WERI-Rb-1 (cell line): ENCODE measurements around the gene PRAMEF1.
"Not testable (repeated sequence)": the region's sequence is repeated elsewhere in the genome, so short reads cannot be mapped to it uniquely, and the experiment has no call there.

Experiments
- DNase-seq: peaks from one replicate; pipeline ENCODE4 v3.0.0-alpha.2; 2020
- H3K27ac ChIP-seq: fragments of 250-450 bp; sonication (Bioruptor Pico); 2 replicates; pipeline ENCODE4 v1.5.1; 2020; ENCODE audit warnings: mild to moderate bottlenecking, moderate library complexity
- H3K27me3 ChIP-seq: fragments of 250-450 bp; sonication (Bioruptor Pico); 2 replicates; pipeline ENCODE4 v1.5.1; 2021; ENCODE audit warnings: mild to moderate bottlenecking, low read depth, moderate library complexity; ENCODE audit not compliant: insufficient read depth, severe bottlenecking
- H3K36me3 ChIP-seq: fragments of 250-450 bp; sonication (Bioruptor Pico); 2 replicates; pipeline ENCODE4 v1.5.1; 2020; ENCODE audit warnings: mild to moderate bottlenecking, moderate library complexity
- H3K4me3 ChIP-seq: 2 replicates; pipeline ENCODE4 v1.5.1; 2011; ENCODE audit warnings: low read depth, mild to moderate bottlenecking, control low read depth, low read length
- H3K9me3 ChIP-seq: fragments of 250-450 bp; sonication (Bioruptor Pico); 2 replicates; pipeline ENCODE4 v1.5.1; 2021; ENCODE audit warnings: mild to moderate bottlenecking, moderate library complexity; ENCODE audit not compliant: severe bottlenecking
- TF ChIP-seq, protein P1 (sequence below): IDR thresholded peaks from 2 replicates; pipeline ENCODE4 v1.5.1; 2011; ENCODE audit warnings: low read depth, mild to moderate bottlenecking, control low read depth, inconsistent platforms, low read length

The PRAMEF1 gene

DNA sequence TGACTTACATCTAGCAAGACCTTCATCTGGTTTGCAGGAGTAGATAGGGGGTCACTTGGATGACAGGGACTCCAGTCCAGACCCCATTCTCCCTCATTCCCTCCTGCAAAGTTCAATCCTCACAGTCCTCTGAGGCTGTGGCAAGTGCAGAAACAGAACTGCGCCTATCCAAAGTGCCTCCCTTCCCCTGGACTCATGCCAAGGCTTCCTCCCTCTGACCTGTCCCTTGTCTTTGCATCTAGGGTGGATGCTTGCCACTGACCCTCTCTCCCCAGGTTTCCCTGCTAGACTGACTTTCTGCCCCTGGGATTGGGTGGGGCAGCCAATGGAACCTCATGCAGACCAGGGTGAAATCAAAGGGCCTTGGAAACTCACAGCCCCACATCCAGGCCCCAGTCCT lies 18.7 kb downstream of the PRAMEF1 start:
- Histone ChIP-seq H3K27ac (no peak overlapping the region), H3K9me3 (no peaks in the 10 kb centered on the region), H3K4me3 (no peak overlapping the region), H3K27me3 (peaks cover 53% of the 10 kb centered on the region), H3K36me3 (no peaks in the 10 kb centered on the region)
- TF ChIP-seq, protein P1, sequence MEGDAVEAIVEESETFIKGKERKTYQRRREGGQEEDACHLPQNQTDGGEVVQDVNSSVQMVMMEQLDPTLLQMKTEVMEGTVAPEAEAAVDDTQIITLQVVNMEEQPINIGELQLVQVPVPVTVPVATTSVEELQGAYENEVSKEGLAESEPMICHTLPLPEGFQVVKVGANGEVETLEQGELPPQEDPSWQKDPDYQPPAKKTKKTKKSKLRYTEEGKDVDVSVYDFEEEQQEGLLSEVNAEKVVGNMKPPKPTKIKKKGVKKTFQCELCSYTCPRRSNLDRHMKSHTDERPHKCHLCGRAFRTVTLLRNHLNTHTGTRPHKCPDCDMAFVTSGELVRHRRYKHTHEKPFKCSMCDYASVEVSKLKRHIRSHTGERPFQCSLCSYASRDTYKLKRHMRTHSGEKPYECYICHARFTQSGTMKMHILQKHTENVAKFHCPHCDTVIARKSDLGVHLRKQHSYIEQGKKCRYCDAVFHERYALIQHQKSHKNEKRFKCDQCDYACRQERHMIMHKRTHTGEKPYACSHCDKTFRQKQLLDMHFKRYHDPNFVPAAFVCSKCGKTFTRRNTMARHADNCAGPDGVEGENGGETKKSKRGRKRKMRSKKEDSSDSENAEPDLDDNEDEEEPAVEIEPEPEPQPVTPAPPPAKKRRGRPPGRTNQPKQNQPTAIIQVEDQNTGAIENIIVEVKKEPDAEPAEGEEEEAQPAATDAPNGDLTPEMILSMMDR = no peak
- DNase-seq = no peak

DNA sequence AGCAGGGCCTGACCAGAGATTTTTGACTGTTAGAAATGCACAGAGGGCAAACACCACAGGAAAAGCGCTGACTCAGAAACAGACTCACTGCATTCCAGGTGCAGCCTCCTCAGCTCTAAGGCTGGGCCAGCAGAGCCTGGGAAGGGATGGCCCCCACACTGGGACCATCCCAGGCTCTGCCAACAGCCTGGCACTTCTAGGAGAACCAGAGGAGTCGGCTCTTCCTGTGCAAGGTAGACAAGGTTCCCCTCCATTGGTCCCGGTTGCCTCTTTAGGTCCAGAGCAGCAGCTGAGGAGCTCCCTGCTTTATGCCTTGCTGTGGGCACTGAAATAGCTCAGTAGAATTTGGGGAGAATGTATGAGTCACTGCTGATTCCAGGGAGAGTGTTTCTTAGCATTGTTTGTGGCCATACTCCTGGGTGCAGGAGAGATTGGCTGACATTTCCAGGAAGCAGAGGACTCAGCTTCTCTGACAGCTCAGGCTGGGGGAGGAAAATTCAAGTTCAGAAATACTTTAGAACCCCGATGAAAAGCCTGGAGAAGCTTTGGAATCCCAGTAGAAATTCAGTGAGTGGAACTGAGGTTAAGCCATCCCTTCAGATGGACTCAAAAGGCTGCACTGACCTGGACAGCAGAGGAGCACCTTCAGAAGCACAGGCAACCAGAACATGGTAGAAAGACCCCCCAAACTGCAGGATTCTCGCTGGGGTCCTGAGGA lies 19.7 kb downstream of the PRAMEF1 start:
- TF ChIP-seq, protein P1 = no peak
- Histone ChIP-seq H3K27ac (no peak overlapping the region), H3K4me3 (no peak overlapping the region), H3K27me3 (peaks cover 45% of the 10 kb centered on the region), H3K36me3 (no peaks in the 10 kb centered on the region), H3K9me3 (no peaks in the 10 kb centered on the region)
- no peak for DNase-seq

DNA sequence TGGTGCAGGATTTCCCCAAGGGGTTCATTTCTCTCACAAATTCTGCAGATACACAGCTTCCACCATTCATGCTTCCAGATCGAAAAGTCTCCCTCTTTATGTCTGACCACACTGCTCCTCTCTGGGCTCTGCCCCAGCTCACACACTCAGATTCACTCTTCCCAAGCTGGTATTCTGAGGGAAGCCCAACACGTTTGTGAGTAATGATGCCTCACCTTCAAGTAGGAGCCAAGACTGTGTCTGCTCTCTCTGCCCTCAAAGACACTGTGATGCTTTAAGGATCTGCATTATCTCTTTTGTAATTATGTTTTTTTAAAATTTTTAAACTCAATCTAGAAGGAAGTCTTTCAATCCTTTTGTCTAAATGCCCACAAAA lies 20.2 kb downstream of the PRAMEF1 start:
- no peak for DNase-seq
- no peaks in the 10 kb centered on the region for H3K36me3 ChIP-seq
- H3K27ac ChIP-seq = no peak overlapping the region
- H3K4me3 ChIP-seq = no peak overlapping the region
- TF ChIP-seq, protein P1 = no peak
- no peaks in the 10 kb centered on the region for H3K9me3 ChIP-seq
- peaks cover 43% of the 10 kb centered on the region for H3K27me3 ChIP-seq

DNA sequence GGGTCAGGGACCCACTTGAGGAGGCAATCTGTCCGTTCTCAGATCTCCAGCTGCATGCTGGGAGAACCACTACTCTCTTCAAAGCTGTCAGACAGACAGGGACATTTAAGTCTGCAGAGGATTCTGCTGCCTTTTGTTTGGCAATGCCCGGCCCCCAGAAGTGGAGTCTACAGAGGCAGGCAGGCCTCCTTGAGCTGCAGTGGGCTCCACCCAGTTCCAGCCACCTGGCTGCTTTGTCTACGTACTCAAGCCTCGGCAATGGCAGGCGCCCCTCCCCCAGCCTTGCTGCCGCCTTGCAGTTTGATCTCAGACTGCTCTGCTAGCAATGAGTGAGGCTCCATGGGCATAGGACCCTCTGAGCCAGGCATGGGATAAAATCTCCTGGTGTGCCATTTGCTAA lies 27.9 kb downstream of the PRAMEF1 start:
- DNase-seq, H3K9me3 ChIP-seq, H3K36me3 ChIP-seq, H3K4me3 ChIP-seq, H3K27ac ChIP-seq: not testable (repeated sequence)
- peaks cover 18% of the 10 kb centered on the region for H3K27me3 ChIP-seq

DNA sequence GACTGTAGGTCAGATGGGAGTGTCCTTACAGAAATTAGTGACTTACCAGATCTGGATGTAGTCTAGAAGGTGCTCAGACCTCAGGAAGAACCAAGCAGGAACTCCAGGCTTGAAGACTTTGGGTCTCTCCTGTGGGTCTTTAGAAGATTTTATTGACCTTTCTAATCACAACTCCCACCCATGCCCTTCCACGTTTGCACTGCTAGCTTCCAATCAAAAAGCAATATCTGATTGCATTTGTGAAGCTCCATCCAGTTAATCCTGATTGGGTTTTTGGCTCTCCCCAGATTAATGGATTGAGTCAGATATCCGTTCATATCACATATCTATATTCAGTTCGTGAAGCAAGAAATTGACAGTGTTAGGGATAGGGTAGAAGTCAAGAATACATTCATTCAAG lies 40.1 kb downstream of the PRAMEF1 start, which contains the start of gene PRAMEF11:
Gene PRAMEF11, minus strand, starts transcription at position 101 of the 400 bp plus-strand sequence. CDS start 2,621 bp downstream, outside the sequence.
- not testable (repeated sequence) for H3K9me3 ChIP-seq, H3K4me3 ChIP-seq, H3K27me3 ChIP-seq, DNase-seq, H3K27ac ChIP-seq, H3K36me3 ChIP-seq

DNA sequence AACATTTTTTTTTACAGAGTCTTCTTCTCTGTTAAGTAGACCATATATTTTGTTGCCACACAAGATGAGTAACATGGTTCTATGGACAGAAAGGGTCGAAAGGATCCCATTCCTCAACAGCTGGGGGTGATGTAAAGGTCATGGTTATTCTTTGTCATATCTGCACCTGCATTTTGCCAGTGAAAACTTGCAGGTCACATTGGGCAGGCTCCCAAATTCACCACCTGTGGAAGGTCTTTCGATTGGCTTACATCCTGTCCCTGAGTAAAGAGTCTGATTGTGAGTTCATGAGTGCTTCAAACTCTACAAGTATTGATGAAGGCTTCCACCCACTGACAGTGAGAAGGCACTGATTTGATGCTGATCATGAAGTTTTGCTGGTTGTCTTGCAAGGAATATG lies 42.1 kb downstream of the PRAMEF1 start:
- peaks cover 12% of the 10 kb centered on the region for H3K27me3 ChIP-seq
- not testable (repeated sequence) for DNase-seq, H3K27ac ChIP-seq, H3K9me3 ChIP-seq, H3K4me3 ChIP-seq, H3K36me3 ChIP-seq
